ENCODE measurements around the gene SH2D1A.

SH2D1A gene

DNA sequence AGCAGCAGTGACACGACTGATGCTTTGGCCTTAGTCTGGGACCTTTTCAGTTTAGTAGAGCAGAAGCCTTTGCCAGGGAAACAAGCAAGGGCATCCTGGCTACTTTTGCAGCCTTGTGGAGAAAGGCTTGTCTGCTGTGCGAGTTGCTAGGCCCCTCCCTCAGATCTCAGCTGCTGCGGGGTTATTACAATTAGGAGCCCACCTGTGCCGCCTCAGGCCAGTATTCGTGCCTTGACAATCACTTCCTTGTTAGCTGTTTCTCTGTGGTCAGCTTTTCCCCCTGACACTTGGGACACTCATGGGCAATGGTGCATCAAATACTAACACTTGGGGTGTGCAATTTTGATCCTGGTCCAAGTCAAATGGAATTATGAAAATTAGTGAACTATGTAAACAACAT is 67.9 kb downstream of the SH2D1A start:
- TF ChIP-seq, protein P1, sequence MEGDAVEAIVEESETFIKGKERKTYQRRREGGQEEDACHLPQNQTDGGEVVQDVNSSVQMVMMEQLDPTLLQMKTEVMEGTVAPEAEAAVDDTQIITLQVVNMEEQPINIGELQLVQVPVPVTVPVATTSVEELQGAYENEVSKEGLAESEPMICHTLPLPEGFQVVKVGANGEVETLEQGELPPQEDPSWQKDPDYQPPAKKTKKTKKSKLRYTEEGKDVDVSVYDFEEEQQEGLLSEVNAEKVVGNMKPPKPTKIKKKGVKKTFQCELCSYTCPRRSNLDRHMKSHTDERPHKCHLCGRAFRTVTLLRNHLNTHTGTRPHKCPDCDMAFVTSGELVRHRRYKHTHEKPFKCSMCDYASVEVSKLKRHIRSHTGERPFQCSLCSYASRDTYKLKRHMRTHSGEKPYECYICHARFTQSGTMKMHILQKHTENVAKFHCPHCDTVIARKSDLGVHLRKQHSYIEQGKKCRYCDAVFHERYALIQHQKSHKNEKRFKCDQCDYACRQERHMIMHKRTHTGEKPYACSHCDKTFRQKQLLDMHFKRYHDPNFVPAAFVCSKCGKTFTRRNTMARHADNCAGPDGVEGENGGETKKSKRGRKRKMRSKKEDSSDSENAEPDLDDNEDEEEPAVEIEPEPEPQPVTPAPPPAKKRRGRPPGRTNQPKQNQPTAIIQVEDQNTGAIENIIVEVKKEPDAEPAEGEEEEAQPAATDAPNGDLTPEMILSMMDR (IDR thresholded peaks at IDR 0.05) = no peak

DNA sequence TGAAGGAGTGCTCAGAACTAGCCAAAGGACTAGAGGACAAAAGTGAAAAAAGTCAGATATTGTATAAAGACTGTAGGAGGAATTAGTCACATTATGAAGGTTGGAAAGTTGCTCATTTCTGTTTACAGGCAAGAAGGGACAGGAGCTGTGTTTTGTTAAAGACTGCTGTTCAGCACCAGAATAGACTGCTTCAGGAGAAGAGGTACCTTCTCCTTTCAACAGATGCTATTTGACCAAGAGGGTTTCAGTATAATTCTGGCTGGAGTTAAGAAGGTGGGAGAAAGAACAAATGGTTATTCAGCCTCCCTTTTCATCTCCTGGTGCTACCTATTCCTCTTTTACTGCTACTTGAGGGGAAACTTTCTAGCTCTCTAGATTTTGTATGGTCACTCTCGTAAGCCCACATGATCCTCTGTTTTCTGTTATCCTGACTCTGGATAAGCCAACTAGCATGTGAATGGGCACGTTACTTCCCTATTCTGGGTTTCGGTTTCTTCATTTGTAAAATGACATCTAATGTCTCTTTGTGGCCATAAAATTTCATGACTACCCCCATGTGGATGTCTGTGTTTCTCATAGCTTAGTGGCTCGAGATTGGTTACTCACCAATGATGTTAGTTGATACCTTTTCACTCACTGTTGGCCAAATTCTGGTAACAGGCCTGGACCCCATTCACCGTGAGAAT is 68.9 kb downstream of the SH2D1A start:
- TF ChIP-seq, protein P1 (IDR thresholded peaks at IDR 0.05) = no peak

DNA sequence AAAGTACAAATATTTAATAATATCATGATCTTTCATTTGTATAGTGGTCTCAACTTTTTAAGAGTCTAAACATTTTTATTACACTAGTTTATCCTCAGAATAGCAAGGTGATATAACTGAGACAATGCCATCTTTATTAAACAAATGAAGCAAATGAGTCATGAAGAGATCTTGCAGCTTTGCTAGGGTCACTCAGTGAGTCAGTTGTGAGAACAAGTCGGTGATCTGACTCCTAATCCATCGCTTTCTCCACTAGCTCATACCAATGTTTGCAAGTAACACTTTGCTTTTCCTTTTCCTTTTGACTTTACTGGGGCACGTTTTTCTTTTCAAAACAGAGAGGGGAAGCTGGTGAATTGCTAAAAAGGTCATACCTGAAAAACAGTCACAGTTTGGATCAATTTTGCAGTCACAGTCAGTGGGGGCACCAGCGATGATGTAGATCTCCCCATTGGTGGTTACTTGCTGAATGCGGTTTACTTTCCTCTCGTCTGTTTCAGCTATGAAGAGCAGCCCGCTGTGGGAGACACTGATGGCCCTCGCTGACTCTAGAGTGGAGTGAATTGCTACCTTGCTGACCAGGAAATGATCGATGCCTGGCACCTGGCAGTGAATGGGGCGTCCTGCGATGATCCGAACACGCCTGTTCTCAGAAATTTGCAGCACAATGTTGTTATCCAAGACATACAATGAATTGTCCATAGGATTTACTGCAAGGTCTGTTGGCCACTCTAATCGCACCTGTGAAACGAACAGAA is 75.7 kb downstream of the SH2D1A start:
- TF ChIP-seq, protein P1 (IDR thresholded peaks at IDR 0.05) = no peak
